H9 (cell line): ENCODE measurements around the gene KIAA0513. TPM values are rescaled to one million over a fixed set of nuclear protein-coding genes. Genes with fewer than 3 reads are reported as not detected.
A peak's percentile ranks its signal among the peaks of the same experiment; 100 is the strongest.

Experiments used
- DNase-seq: peaks from one replicate; pipeline ENCODE4 v3.0.0-alpha.2; 2017
- H2AFZ ChIP-seq: one replicate; pipeline ENCODE4 v1.6.1; 2013; ENCODE audit warnings: mild to moderate bottlenecking, low read length, control low read depth, moderate library complexity
- H2AK5ac ChIP-seq: 2 replicates; pipeline ENCODE4 v1.6.1; 2013; ENCODE audit warnings: low read length, control low read depth, mixed read lengths; ENCODE audit not compliant: insufficient read length
- H2BK120ac ChIP-seq: one replicate; pipeline ENCODE4 v1.6.1; 2013; ENCODE audit warnings: low read depth, mild to moderate bottlenecking, low read length, control low read depth, inconsistent platforms; ENCODE audit not compliant: poor library complexity, severe bottlenecking
- H2BK12ac ChIP-seq: 2 replicates; pipeline ENCODE4 v1.6.1; 2013; ENCODE audit warnings: low read length, control low read depth, mixed read lengths, low read depth; ENCODE audit not compliant: insufficient read length
- H2BK15ac ChIP-seq: 2 replicates; pipeline ENCODE4 v1.6.1; 2013; ENCODE audit warnings: low read depth, low read length, control low read depth
- H2BK20ac ChIP-seq: one replicate; pipeline ENCODE4 v1.6.1; 2013; ENCODE audit warnings: low read depth, mild to moderate bottlenecking, low read length, control low read depth, inconsistent platforms; ENCODE audit not compliant: poor library complexity, severe bottlenecking
- H2BK5ac ChIP-seq: 2 replicates; pipeline ENCODE4 v1.6.1; 2013; ENCODE audit warnings: low read length, control low read depth, mixed read lengths; ENCODE audit not compliant: insufficient read length
- H3K14ac ChIP-seq: 2 replicates; pipeline ENCODE4 v1.6.1; 2013; ENCODE audit warnings: low read length, control low read depth; ENCODE audit not compliant: insufficient read depth
- H3K18ac ChIP-seq: 2 replicates; pipeline ENCODE4 v1.6.1; 2013; ENCODE audit warnings: low read depth, mild to moderate bottlenecking, mixed read lengths, low read length, control low read depth; ENCODE audit not compliant: insufficient read length
- H3K23ac ChIP-seq: 2 replicates; pipeline ENCODE4 v1.6.1; 2013; ENCODE audit warnings: low read length, control low read depth, mixed read lengths, low read depth; ENCODE audit not compliant: insufficient read length
- H3K23me2 ChIP-seq: 2 replicates; pipeline ENCODE4 v1.6.1; 2013; ENCODE audit warnings: low read depth, mild to moderate bottlenecking, mixed read lengths, low read length, control low read depth; ENCODE audit not compliant: insufficient read length, poor library complexity, severe bottlenecking
- H3K27ac ChIP-seq: 2 replicates; pipeline ENCODE4 v1.5.1; 2013; ENCODE audit warnings: low read length, control low read depth, mixed read lengths, low read depth; ENCODE audit not compliant: insufficient read length
- H3K27me3 ChIP-seq: 2 replicates; pipeline ENCODE4 v1.6.1; 2013; ENCODE audit warnings: low read length, control low read depth, inconsistent platforms; ENCODE audit not compliant: insufficient read depth
- H3K4ac ChIP-seq: 2 replicates; pipeline ENCODE4 v1.6.1; 2013; ENCODE audit warnings: low read depth, mild to moderate bottlenecking, control low read depth, inconsistent platforms, low read length, moderate library complexity
- H3K4me1 ChIP-seq: 2 replicates; pipeline ENCODE4 v1.6.1; 2013; ENCODE audit warnings: low read length, control low read depth, inconsistent platforms; ENCODE audit not compliant: insufficient read depth
- H3K4me2 ChIP-seq: 2 replicates; pipeline ENCODE4 v1.6.1; 2013; ENCODE audit warnings: low read length, control low read depth, mixed read lengths; ENCODE audit not compliant: insufficient read length, insufficient read depth
- H3K56ac ChIP-seq: 2 replicates; pipeline ENCODE4 v1.6.1; 2013; ENCODE audit warnings: low read depth, mild to moderate bottlenecking, mixed read lengths, low read length, control low read depth; ENCODE audit not compliant: insufficient read length
- H3K79me1 ChIP-seq: 2 replicates; pipeline ENCODE4 v1.6.1; 2013; ENCODE audit warnings: low read depth, mild to moderate bottlenecking, moderate library complexity, low read length, control low read depth, inconsistent platforms; ENCODE audit not compliant: insufficient read depth, poor library complexity, severe bottlenecking
- H3K79me2 ChIP-seq: 2 replicates; pipeline ENCODE4 v1.6.1; 2013; ENCODE audit warnings: low read length, control low read depth, inconsistent platforms; ENCODE audit not compliant: insufficient read depth
- H3K9ac ChIP-seq: 2 replicates; pipeline ENCODE4 v1.6.1; 2013; ENCODE audit warnings: low read length, control low read depth, mixed read lengths; ENCODE audit not compliant: insufficient read length; ENCODE audit errors: extremely low read depth
- H3K9me3 ChIP-seq: one replicate; pipeline ENCODE4 v1.6.1; 2013; ENCODE audit warnings: low read depth, low read length, inconsistent platforms; ENCODE audit not compliant: control insufficient read depth
- H3T11ph ChIP-seq: one replicate; pipeline ENCODE4 v1.6.1; 2013; ENCODE audit warnings: mild to moderate bottlenecking, low read length, control low read depth, inconsistent platforms
- H4K20me1 ChIP-seq: one replicate; pipeline ENCODE4 v1.6.1; 2013; ENCODE audit not compliant: control insufficient read depth, insufficient read length, insufficient read depth
- H4K5ac ChIP-seq: 2 replicates; pipeline ENCODE4 v1.6.1; 2013; ENCODE audit warnings: low read depth, mild to moderate bottlenecking, mixed read lengths, low read length, control low read depth; ENCODE audit not compliant: insufficient read length
- H4K8ac ChIP-seq: replicated peaks from 2 replicates; pipeline ENCODE4 v1.6.1; 2013; ENCODE audit warnings: low read length, control low read depth, mixed read lengths, low read depth; ENCODE audit not compliant: insufficient read length
- H4K91ac ChIP-seq: 2 replicates; pipeline ENCODE4 v1.6.1; 2013; ENCODE audit warnings: low read depth, mild to moderate bottlenecking, moderate library complexity, mixed read lengths, low read length, control low read depth; ENCODE audit not compliant: insufficient read length
- H3K27ac Mint-ChIP-seq, 3 experiments: 2 replicates in 2 of 3; 3 replicates in 1 of 3; pipeline ENCODE4 v1.8.0; 2020 to 2021; ENCODE audit warnings: mixed read lengths in 3 of 3, mild to moderate bottlenecking in 1 of 3, moderate library complexity in 1 of 3
- H3K27me3 Mint-ChIP-seq: 2 replicates; pipeline ENCODE4 v1.8.0; 2021; ENCODE audit warnings: low read depth, mild to moderate bottlenecking, moderate library complexity, mixed read lengths
- H3K36me3 Mint-ChIP-seq, 3 experiments: 2 replicates in 2 of 3; 3 replicates in 1 of 3; pipeline ENCODE4 v1.8.0; 2020 to 2021; ENCODE audit warnings: low read depth in 3 of 3, mixed read lengths in 3 of 3; ENCODE audit not compliant: insufficient read depth in 1 of 3
- H3K4me1 Mint-ChIP-seq, 2 experiments: 2 replicates each; pipeline ENCODE4 v1.8.0; 2020; ENCODE audit warnings: mixed read lengths in 2 of 2
- H3K4me3 Mint-ChIP-seq, 2 experiments: 2 replicates in 1 of 2; 3 replicates in 1 of 2; pipeline ENCODE4 v1.8.0; 2020 to 2021; ENCODE audit warnings: mild to moderate bottlenecking in 2 of 2, mixed read lengths in 2 of 2, moderate library complexity in 1 of 2
- H3K9me3 Mint-ChIP-seq, 2 experiments: 2 replicates in 1 of 2; 3 replicates in 1 of 2; pipeline ENCODE4 v1.8.0; 2020; ENCODE audit warnings: mild to moderate bottlenecking in 2 of 2, mixed read lengths in 2 of 2, moderate library complexity in 1 of 2
- CTCF ChIP-seq: fragments of 200-600 bp; sonication (generic); conservative IDR thresholded peaks from 3 replicates; pipeline ENCODE4 v1.8.0; 2021; ENCODE audit warnings: antibody characterized with exemption, mild to moderate bottlenecking
- WGBS: extraction: QIAGEN DNeasy Blood & Tissue Kit; methylation state at CpG from one replicate; pipeline ENCODE4 v1.1.7; 2013; ENCODE audit warnings: missing lambda C conversion rate, low lambda C conversion rate, mixed read lengths; ENCODE audit not compliant: insufficient read length; ENCODE audit errors: extremely low coverage; 5-methylcytosine and 5-hydroxymethylcytosine counted together
- total RNA-seq: library from RNA; stranded (reverse); gene quantifications from 2 replicates; pipeline ENCODE4 v1.2.1, GENCODE V29; 2021

Gene KIAA0513
- total RNA-seq, 1 experiment from 2014 or later: 4.7 TPM

GRCh38 chr16:85026703-85027102 is 892 bp upstream of the KIAA0513 start:
- H3K27me3 Mint-ChIP-seq: peaks cover 41% of the 10 kb centered on the region
- H3K79me1 ChIP-seq: no peaks in the 10 kb centered on the region
- no peak overlapping the region for H3K23ac ChIP-seq
- no peak overlapping the region for H3K4ac ChIP-seq
- H3K9ac ChIP-seq: no peak overlapping the region
- no peak overlapping the region for H3K14ac ChIP-seq
- peaks cover 27 to 28% of the 10 kb centered on the region in 2 experiments for H3K4me1 Mint-ChIP-seq
- WGBS: no CpG with 5 or more reads among the region's 4 CpGs
- no peak overlapping the region for H2BK5ac ChIP-seq
- H2BK12ac ChIP-seq: no peak overlapping the region
- no peak overlapping the region for H2BK120ac ChIP-seq
- peaks cover 4% of the 10 kb centered on the region for H3K23me2 ChIP-seq
- H3K18ac ChIP-seq: no peak overlapping the region
- no peak overlapping the region for H3K27ac ChIP-seq
- H2AK5ac ChIP-seq: no peak overlapping the region
- no peaks in the 10 kb centered on the region for H4K20me1 ChIP-seq
- H2BK20ac ChIP-seq: no peak overlapping the region
- H4K8ac ChIP-seq: no peak overlapping the region
- no peaks in the 10 kb centered on the region for H3K79me2 ChIP-seq
- no peak for DNase-seq
- H4K91ac ChIP-seq: no peak overlapping the region
- H3K9me3 Mint-ChIP-seq: no peaks in the 10 kb centered on the region
- no peaks in the 10 kb centered on the region for H3K4me1 ChIP-seq
- no peak overlapping the region for H2BK15ac ChIP-seq
- no peak overlapping the region for H3T11ph ChIP-seq
- H3K56ac ChIP-seq: no peak overlapping the region
- H3K4me3 Mint-ChIP-seq: peak overlapping the region; percentile 77 to 90
- H4K5ac ChIP-seq: no peak overlapping the region
- TF ChIP-seq CTCF: no peak
- no peaks in the 10 kb centered on the region for H3K36me3 Mint-ChIP-seq
- no peak overlapping the region for H3K27ac Mint-ChIP-seq
- peak overlapping the region; percentile 64 for H3K4me2 ChIP-seq
- H3K27me3 ChIP-seq: no peaks in the 10 kb centered on the region; the same call in 1 of the 2 replicates
- H2AFZ ChIP-seq: no peak overlapping the region
- H3K9me3 ChIP-seq: no peaks in the 10 kb centered on the region
